K562 (cell line): ENCODE results near the gene HHLA2. TPM values are rescaled to one million over a fixed set of nuclear protein-coding genes. Genes with fewer than 3 reads are reported as not detected.

Source experiments
- ATAC-seq: fragments of 200-7000 bp; cut with Tn5 transposase; 3 replicates; pipeline ENCODE4 v1.9.1; 2020; ENCODE audit warnings: moderate library complexity
- BruUV-seq: library from RNA; stranded (reverse); fragments of 400-500 nt; replicated peaks from 2 replicates; lab custom pipeline; 2021; lab: Mats Ljungman, UMichigan
- CTCF ChIA-PET: fragments of 300-600 bp; formaldehyde crosslinking; extraction: SDS; loops from one replicate; lab custom pipeline; 2021; ENCODE audit warnings: low intra/inter-chr PET ratio; lab: Yijun Ruan, JAX
- POLR2A ChIA-PET: fragments of 300-600, 350-650 bp; sonication (Branson Sonifier 250); formaldehyde crosslinking; extraction: SDS; loops from one replicate; lab custom pipeline; 2021; ENCODE audit warnings: antibody characterized with exemption, inconsistent platforms; lab: Yijun Ruan, JAX
- DNase-seq, 4 experiments: peaks; one replicate each; pipeline versions ENCODE4 v3.0.0 to v3.0.0-alpha.2; 2011 to 2018; ENCODE audit warnings: low spot score in 3 of 4, mixed read lengths in 3 of 4; ENCODE audit errors: extremely low read depth in 1 of 4
- FAIRE-seq: peaks from 2 replicates; lab custom pipeline; 2011; peaks lifted over from hg19 to GRCh38; lab: Jason Lieb, UNC
- H2AFZ ChIP-seq: 2 replicates; pipeline ENCODE4 v1.6.0; 2011; ENCODE audit warnings: low read depth, low read length, control low read depth, inconsistent platforms
- H3K27ac ChIP-seq: fragments of 200-600 bp; 3 replicates; pipeline ENCODE4 v1.8.0; 2011; ENCODE audit warnings: low read depth, mild to moderate bottlenecking, control low read depth, inconsistent platforms, low read length, moderate library complexity, mixed read lengths; ENCODE audit errors: extremely low read depth
- H3K27me3 ChIP-seq, 2 experiments: fragments of 300-600 bp in 1 of 2; 2 replicates in 1 of 2; 3 replicates in 1 of 2; pipeline versions ENCODE4 v1.6.0 to v1.8.0; 2011; ENCODE audit warnings: inconsistent platforms in 2 of 2, low read length in 2 of 2, mild to moderate bottlenecking in 1 of 2, mixed read lengths in 1 of 2, moderate library complexity in 1 of 2; ENCODE audit not compliant: control insufficient read depth in 2 of 2, insufficient read depth in 2 of 2
- H3K36me3 ChIP-seq: fragments of 300-600 bp; 3 replicates; pipeline ENCODE4 v1.8.0; 2011; ENCODE audit warnings: mild to moderate bottlenecking, low read length, inconsistent platforms; ENCODE audit not compliant: control insufficient read depth, insufficient read depth
- H3K4me1 ChIP-seq, 2 experiments: fragments of 200-600 bp in 1 of 2; replicated peaks in 1 of 2; 2 replicates in 1 of 2; 3 replicates in 1 of 2; pipeline versions ENCODE4 v1.5.1 to v1.8.0; 2011; ENCODE audit warnings: inconsistent platforms in 2 of 2, low read length in 2 of 2, mild to moderate bottlenecking in 1 of 2, mixed read lengths in 1 of 2, moderate library complexity in 1 of 2; ENCODE audit not compliant: control insufficient read depth in 2 of 2, insufficient read depth in 2 of 2
- H3K4me2 ChIP-seq: 2 replicates; pipeline ENCODE4 v1.6.1; 2011; ENCODE audit warnings: low read length, control low read depth, inconsistent platforms, mixed read lengths; ENCODE audit not compliant: insufficient read depth
- H3K4me3 ChIP-seq: fragments of 200-600 bp; sonication (generic), shearing (Covaris generic); 2 replicates; pipeline ENCODE4 v1.5.1; 2016; ENCODE audit warnings: control low read depth, inconsistent platforms
- H3K79me2 ChIP-seq: fragments of 200-600 bp; 3 replicates; pipeline ENCODE4 v1.8.0; 2011; ENCODE audit warnings: low read length, inconsistent platforms; ENCODE audit not compliant: control insufficient read depth, insufficient read depth
- H3K9ac ChIP-seq, 2 experiments: 2 replicates each; pipeline versions ENCODE4 v1.6.0 to v1.6.1; 2011; ENCODE audit warnings: low read depth in 2 of 2, low read length in 2 of 2, control low read depth in 1 of 2, inconsistent platforms in 1 of 2, mild to moderate bottlenecking in 1 of 2, mixed read lengths in 1 of 2; ENCODE audit not compliant: insufficient read depth in 1 of 2
- H3K9me1 ChIP-seq: one replicate; pipeline ENCODE4 v1.6.0; 2011; ENCODE audit warnings: inconsistent platforms, mild to moderate bottlenecking, low read length, moderate library complexity; ENCODE audit not compliant: control insufficient read depth, insufficient read depth
- H3K9me3 ChIP-seq: replicated peaks from 2 replicates; pipeline ENCODE4 v1.5.1; 2011; ENCODE audit warnings: low read depth, low read length, inconsistent platforms; ENCODE audit not compliant: control insufficient read depth, insufficient read depth
- H4K20me1 ChIP-seq: replicated peaks from 2 replicates; pipeline ENCODE4 v1.6.1; 2011; ENCODE audit warnings: low read length, inconsistent platforms, mixed read lengths; ENCODE audit not compliant: control insufficient read depth, insufficient read depth
- ARNT ChIP-seq, 2 experiments: fragments of 450-650 bp; IDR thresholded peaks; 2 replicates each; pipeline ENCODE4 v1.6.1; 2016; ENCODE audit warnings: mild to moderate bottlenecking in 1 of 2
- EGR1 ChIP-seq: fragments of 450-650 bp; conservative IDR thresholded peaks from 2 replicates; pipeline ENCODE4 v1.6.1; 2017; ENCODE audit warnings: mild to moderate bottlenecking
- FOS ChIP-seq: IDR thresholded peaks from 3 replicates; pipeline ENCODE4 v1.6.1; 2011; ENCODE audit not compliant: insufficient read length; ENCODE audit errors: extremely low read depth
- FOXA1 ChIP-seq: fragments of 450-650 bp; IDR thresholded peaks from 2 replicates; pipeline ENCODE4 v1.6.1; 2016; ENCODE audit warnings: mild to moderate bottlenecking, borderline replicate concordance
- FOXK2 ChIP-seq, 2 experiments: fragments of 450-650 bp; IDR thresholded peaks in 1 of 2; conservative IDR thresholded peaks in 1 of 2; 2 replicates each; pipeline ENCODE4 v1.6.1; 2016; ENCODE audit warnings: low read depth in 2 of 2, mild to moderate bottlenecking in 1 of 2
- HOXB6 ChIP-seq: fragments of 250-450 bp; sonication (Bioruptor Pico); IDR thresholded peaks from 2 replicates; pipeline ENCODE4 v1.5.1; 2022; ENCODE audit warnings: mild to moderate bottlenecking, borderline replicate concordance
- KAT7 ChIP-seq: sonication (generic); formaldehyde crosslinking; IDR thresholded peaks from 2 replicates; pipeline ENCODE4 v1.8.0; 2022; ENCODE audit warnings: missing genetic modification reagents, mild to moderate bottlenecking, borderline replicate concordance
- KLF10 ChIP-seq: fragments of 250-450 bp; sonication (Bioruptor Pico); IDR thresholded peaks from 2 replicates; pipeline ENCODE4 v1.6.1; 2021; ENCODE audit warnings: matching md5 sums
- NR4A1 ChIP-seq, 2 experiments: fragments of 250-450 bp in 1 of 2; fragments of 450-650 bp in 1 of 2; sonication (Bioruptor Pico) in 1 of 2; IDR thresholded peaks; 2 replicates each; pipeline versions ENCODE4 v1.4.0 to v1.6.1; 2016 to 2020; ENCODE audit warnings: mild to moderate bottlenecking in 2 of 2, missing compliant biosample characterization in 1 of 2, missing genetic modification characterization in 1 of 2, moderate library complexity in 1 of 2
- PBX2 ChIP-seq, 2 experiments: IDR thresholded peaks in 1 of 2; conservative IDR thresholded peaks in 1 of 2; 2 replicates each; pipeline ENCODE4 v1.6.1; 2016; ENCODE audit warnings: low read depth in 2 of 2, mild to moderate bottlenecking in 1 of 2, missing compliant biosample characterization in 1 of 2, missing genetic modification characterization in 1 of 2, moderate library complexity in 1 of 2
- RBM17 ChIP-seq: fragments of 200-400 bp; formaldehyde crosslinking; IDR thresholded peaks from 2 replicates; pipeline ENCODE4 v1.6.1; 2017; ENCODE audit warnings: low read depth, mild to moderate bottlenecking, low read length, borderline replicate concordance
- SRSF3 ChIP-seq: fragments of 200-400 bp; formaldehyde crosslinking; IDR thresholded peaks from 2 replicates; pipeline ENCODE4 v1.6.1; 2016; ENCODE audit warnings: mild to moderate bottlenecking, low read length, moderate library complexity; ENCODE audit not compliant: insufficient read depth
- ZNF764 ChIP-seq: fragments of 250-450 bp; sonication (Bioruptor Pico); IDR thresholded peaks from 2 replicates; pipeline ENCODE4 v1.4.0; 2020; ENCODE audit warnings: low read depth, mild to moderate bottlenecking, moderate library complexity
- ZNF79 ChIP-seq: fragments of 250-450 bp; sonication (Bioruptor Pico); IDR thresholded peaks from 2 replicates; pipeline ENCODE4 v1.4.0; 2020; ENCODE audit warnings: low read depth, mild to moderate bottlenecking, moderate library complexity
- WGBS: fragments of 100-300 bp; shearing (Covaris generic); methylation state at CpG from one replicate; pipeline ENCODE4 v1.1.6; 2016; ENCODE audit warnings: low coverage, mixed read lengths; ENCODE audit not compliant: insufficient coverage; ENCODE audit errors: missing lambda C conversion rate; 5-methylcytosine and 5-hydroxymethylcytosine counted together
- in situ Hi-C: fragments of 300-500 bp; cut with MboI; formaldehyde crosslinking; loops from 4 replicates; pipeline ENCODE4 v1.15.0; 2018; ENCODE audit warnings: inconsistent platforms, mixed read lengths
- intact Hi-C: fragments of 100-400 bp; cut with micrococcal nuclease; formaldehyde crosslinking; loops from 2 replicates; pipeline ENCODE4 v1.14.2; 2022
- polyA plus RNA-seq, 8 experiments: library from polyadenylated mRNA; depleted of rRNA in 4 of 8; stranded (reverse) in 5 of 8; unstranded in 3 of 8; fragments of >200 nt; fragmentation: Nextera tagmentation in 2 of 8; fragmentation: Illumina TruSeq in 1 of 8; extraction: Ambion mirVana in 2 of 8; extraction: Trizol in 1 of 8; gene quantifications; 2 replicates each; pipeline versions ENCODE4 v1.2.1 to v1.2.3, GENCODE V29; 2011 to 2014; ENCODE audit warnings: inconsistent platforms in 1 of 8, missing spikeins in 1 of 8
- total RNA-seq, 7 experiments: library from RNA; depleted of rRNA in 6 of 7; stranded (reverse); fragments of >200 nt in 6 of 7; fragmentation: Illumina TruSeq in 2 of 7; extraction: Trizol in 2 of 7; gene quantifications; 2 replicates each; pipeline versions ENCODE4 v1.2.1 to v1.2.3, GENCODE V29; 2011 to 2021; ENCODE audit warnings: low replicate concordance in 1 of 7
- TF ChIP-seq, protein P1 (sequence below): fragments of 450-650 bp; formaldehyde crosslinking; IDR thresholded peaks from 2 replicates; pipeline ENCODE4 v1.4.0; 2022; ENCODE audit warnings: missing genetic modification characterization

HHLA2 gene
- total and polyA plus RNA-seq, 9 of the 15 experiments (the other 6 are each of a cell fraction or from before 2014, with no cell fraction given), result 0.04 TPM; not detected in 7

- TF ChIP-seq, protein P1, sequence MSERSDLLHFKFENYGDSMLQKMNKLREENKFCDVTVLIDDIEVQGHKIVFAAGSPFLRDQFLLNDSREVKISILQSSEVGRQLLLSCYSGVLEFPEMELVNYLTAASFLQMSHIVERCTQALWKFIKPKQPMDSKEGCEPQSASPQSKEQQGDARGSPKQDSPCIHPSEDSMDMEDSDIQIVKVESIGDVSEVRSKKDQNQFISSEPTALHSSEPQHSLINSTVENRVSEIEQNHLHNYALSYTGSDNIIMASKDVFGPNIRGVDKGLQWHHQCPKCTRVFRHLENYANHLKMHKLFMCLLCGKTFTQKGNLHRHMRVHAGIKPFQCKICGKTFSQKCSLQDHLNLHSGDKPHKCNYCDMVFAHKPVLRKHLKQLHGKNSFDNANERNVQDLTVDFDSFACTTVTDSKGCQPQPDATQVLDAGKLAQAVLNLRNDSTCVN (CRISPR knock-in tag), result no peak
- TF ChIP-seq HOXB6 (CRISPR knock-in tag) (no peak), FOXK2 (conservative IDR thresholded peaks at IDR 0.05 in 1 of 2, IDR thresholded peaks at IDR 0.05 in 1 of 2; ENCODE audit: low read depth in 2 of 2) (no peak), ZNF79 (CRISPR knock-in tag) (no peak), KLF10 (CRISPR knock-in tag) (no peak), KAT7 (CRISPR knock-in tag) (no peak), ARNT (IDR thresholded peaks at IDR 0.05) (no peak), FOS (no peak), FOXA1 (no peak), ZNF764 (CRISPR knock-in tag) (no peak)
These were observed 750 bp upstream of the HHLA2 start (continued) for GRCh38 chr3:108295421-108296175.

GRCh38 chr3:108297647-108298046 is 1.3 kb downstream of the HHLA2 start:
- no TSS peak for BruUV-seq
- intact Hi-C loops (no loop called here), in situ Hi-C loops (no loop called here)
- no peaks in the 10 kb centered on the region for H3K9me1 ChIP-seq
- no peaks in the 10 kb centered on the region for H4K20me1 ChIP-seq
- FAIRE-seq (no peak), DNase-seq (no peak), ATAC-seq (no peak)
- H3K9me3 ChIP-seq, result no peaks in the 10 kb centered on the region
- no peak overlapping the region for H3K4me2 ChIP-seq
- no peak overlapping the region for H3K4me3 ChIP-seq
- H3K79me2 ChIP-seq, result no peaks in the 10 kb centered on the region
- 0% methylated on average over 3 of the region's 3 CpGs for WGBS
- no peak overlapping the region for H3K9ac ChIP-seq
- POLR2A ChIA-PET, result no interaction called here
- CTCF ChIA-PET, result no interaction called here
- no peak overlapping the region for H3K27ac ChIP-seq
- H3K4me1 ChIP-seq, result no peaks in the 10 kb centered on the region
- TF ChIP-seq SRSF3 (no peak), PBX2 (CRISPR knock-in tag; IDR thresholded peaks at IDR 0.05; ENCODE audit: low read depth) (no peak), PBX2 (tag; conservative IDR thresholded peaks at IDR 0.05; ENCODE audit: low read depth) (no peak), RBM17 (no peak), NR4A1 (CRISPR knock-in tag; IDR thresholded peaks at IDR 0.05) (no peak), NR4A1 (tag; IDR thresholded peaks at IDR 0.05) (no peak), EGR1 (no peak)
- no peak overlapping the region for H2AFZ ChIP-seq
- no peaks in the 10 kb centered on the region; a peak in 1 of 5 replicates for H3K27me3 ChIP-seq
- H3K36me3 ChIP-seq, result no peaks in the 10 kb centered on the region
